GM19467 (cell line): Measurements from ENCODE around the gene TTC6.

Experiments used
- ATAC-seq: cut with Tn5 transposase; IDR thresholded peaks from one replicate; pipeline ENCODE4 v1.9.1; 2021; ENCODE audit warnings: mild to moderate bottlenecking, moderate library complexity; ENCODE audit not compliant: unreplicated experiment

The TTC6 gene

DNA sequence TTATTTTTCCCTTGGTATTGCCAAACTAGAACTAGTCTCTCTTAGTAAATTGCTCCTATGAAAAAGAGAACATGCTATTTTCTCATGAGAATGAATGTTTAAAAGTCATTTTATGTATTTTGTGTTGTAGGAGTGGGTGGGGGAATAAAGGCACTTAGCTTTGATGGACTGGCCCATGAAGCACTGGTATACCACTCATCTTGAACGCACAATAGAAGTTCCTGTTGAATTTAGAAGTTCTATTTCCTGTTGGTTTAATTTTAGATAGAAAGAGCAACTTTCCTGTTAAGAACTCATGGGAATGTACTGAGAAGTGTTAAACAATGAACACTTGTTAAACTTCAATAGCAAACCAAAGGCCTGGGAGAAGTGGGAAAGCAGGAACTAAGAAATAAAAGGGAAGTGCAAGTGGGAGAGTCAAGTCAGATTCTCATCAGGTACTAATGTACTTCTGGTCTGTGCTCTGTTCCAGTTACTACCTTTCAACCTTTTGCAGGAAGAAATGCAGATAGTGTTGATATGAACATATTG lies 23.1 kb downstream of the TTC6 start:
- no peak for ATAC-seq

DNA sequence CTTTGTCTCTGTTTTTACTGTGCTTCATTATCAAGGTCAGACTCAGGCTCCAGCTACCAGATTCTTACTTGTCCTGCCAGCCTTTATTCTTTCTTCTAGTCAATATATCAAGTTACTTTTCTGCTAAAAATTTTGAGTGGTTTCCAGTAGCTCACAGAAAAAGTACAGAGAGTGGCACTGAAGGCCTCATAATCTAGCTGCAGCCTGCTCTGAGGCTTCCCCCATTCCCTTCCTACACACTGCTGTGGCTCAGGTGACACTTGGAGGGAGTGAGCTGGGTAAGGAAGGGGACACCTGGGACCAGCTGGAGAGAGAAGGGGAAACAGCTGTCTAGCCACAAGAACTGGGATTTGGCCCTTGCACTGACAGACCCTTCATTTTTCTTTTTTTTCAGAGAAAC lies 25.4 kb downstream of the TTC6 start:
- no peak for ATAC-seq

DNA sequence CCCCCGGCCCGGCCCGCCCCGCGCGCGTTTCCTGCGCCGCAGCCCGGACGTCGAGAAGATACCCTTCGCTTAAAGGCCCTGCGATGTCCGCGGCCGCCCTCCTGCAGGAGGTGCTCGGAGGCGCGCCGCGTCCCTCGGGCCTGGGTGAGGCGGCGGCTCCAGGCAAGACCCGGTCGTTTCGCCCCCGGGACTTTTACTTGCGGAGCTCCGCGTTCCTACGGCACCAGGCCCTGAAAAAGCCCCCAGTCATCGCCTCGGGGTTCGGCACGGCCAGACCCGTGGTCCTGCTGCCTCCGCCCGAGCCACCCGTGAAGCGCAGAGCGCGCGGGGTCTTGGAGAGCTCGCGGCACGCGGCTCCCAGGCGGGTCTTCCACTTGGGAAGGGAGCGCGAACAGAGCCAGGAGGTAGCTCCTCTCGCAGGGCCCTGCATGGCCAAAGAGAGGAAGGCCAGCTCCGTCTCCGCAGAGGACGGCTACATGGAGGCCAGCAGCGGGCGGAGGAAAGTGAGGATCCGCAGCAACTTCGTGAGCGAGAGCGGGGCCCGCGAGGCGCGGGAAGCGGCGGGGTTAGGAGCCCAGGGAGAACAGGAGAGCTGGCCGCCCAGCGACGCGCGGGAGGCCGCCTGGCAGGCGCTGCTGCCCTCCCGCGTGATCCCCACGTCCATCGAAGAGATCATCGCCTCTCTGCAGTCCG lies 26.9 kb downstream of the TTC6 start:
- ATAC-seq: no peak

- ATAC-seq: no peak
These were observed 28.1 kb downstream of the TTC6 start for GRCh38 chr14:37623426-37623951.

DNA sequence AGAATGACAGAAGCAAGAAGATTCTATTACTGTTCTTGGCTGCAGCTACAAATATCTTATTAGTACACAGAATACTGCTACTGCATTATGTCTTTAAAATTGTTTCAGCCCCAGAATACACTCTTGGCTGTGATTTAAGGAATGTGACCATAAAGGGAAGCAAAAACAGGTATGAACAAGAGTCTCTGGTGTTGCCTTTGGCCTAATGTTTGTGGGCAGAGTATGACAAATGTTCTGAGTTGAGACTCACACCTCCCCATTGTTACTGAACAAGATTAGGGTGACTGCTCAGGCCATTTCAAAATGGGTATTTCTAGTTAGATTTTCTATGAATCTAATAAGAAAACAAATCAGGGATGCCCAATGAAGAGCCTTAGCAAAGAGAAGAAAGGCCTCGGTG lies 28.5 kb downstream of the TTC6 start:
- ATAC-seq: no peak

- ATAC-seq: no peak
These were observed 30.5 kb downstream of the TTC6 start for GRCh38 chr14:37625597-37626595.

DNA sequence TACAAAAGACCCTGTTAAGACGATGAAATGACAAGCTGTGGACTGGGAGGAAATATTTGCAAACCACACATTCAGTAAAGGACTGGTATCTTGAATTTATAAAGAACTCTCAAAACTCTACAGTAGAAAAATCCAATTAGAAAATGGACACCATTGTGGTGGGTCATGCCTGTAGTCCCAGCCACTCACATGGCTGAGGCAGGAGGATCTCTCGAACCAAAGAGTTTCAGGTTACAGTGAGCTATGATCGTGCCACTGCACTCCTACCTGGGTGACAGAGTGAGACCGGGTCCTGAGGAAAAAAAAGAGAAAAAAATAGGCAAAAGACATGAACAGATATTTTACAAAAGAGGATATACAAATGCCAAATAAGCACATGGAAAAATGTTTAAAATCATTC lies 41.9 kb downstream of the TTC6 start:
- no peak for ATAC-seq

DNA sequence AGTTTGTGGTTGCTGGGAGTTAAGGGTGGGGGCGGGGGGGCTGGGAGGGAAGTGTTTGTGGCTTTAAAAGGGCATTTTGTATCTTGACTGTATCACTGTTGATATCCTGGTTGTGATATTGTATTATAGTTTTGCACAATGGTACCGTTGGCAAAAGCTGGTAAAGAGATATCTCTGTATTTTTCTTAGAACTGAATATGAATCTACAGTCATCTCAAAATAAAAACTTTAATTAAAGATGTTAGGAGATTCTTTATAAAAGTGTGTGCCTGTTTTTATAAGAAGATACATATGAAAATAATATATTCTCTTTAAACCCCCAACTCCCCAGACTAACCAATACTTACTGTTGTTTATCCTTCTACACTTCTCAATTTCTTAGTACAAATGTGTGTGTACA lies 43.2 kb downstream of the TTC6 start:
- ATAC-seq: no peak

DNA sequence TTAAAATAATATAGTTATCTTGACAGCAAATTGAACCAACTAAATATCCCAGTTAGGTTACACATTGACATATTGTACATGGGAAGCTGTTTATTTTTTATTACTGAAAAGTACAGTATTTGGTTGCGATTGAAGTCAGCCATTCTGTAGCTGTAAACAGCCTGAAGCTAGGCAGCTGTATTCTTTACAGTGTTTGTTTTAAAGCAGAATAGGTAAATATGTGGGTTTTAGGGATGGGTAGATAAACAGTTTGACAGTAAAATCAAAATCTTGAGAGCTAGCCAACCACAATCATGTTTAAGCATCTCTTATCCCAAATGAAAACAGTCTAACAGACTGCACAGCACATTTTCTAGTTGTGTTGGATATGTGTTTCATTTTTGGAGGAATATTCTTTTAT lies 45.7 kb downstream of the TTC6 start:
- ATAC-seq: no peak

GRCh38 chr14:37642125-37642524 lies 46.7 kb downstream of the TTC6 start:
- no peak for ATAC-seq

- ATAC-seq: no peak
These were observed 48.3 kb downstream of the TTC6 start for GRCh38 chr14:37643701-37644100.
